GM13976 (cell line): ENCODE measurements around the gene GHR.

Source experiments
- DNase-seq: peaks from one replicate; pipeline ENCODE4 v3.0.0; 2012; ENCODE audit warnings: low spot score
- CTCF ChIP-seq: IDR thresholded peaks from 2 replicates; pipeline ENCODE4 v1.5.1; 2012; ENCODE audit warnings: borderline replicate concordance, mild to moderate bottlenecking; ENCODE audit not compliant: insufficient read depth; ENCODE audit errors: extremely low read depth, missing control alignments, control extremely low read depth
- in situ Hi-C: fragments of 300-500 bp; cut with MboI; formaldehyde crosslinking; loops from one replicate; pipeline ENCODE4 v1.12.0; 2022; ENCODE audit warnings: low sequenced_read_pairs, mixed read lengths, inconsistent platforms; ENCODE audit not compliant: unreplicated experiment

Gene GHR

GRCh38 chr5:42423285-42424165, at the start of gene GHR:
Gene GHR (plus strand): TSS chr5:42423439. CDS start chr5:42565875, 142,436 bp downstream.
- in situ Hi-C loops, result no loop called here
- TF ChIP-seq CTCF, result peak; percentile 30
- peak; percentile 61 for DNase-seq

- in situ Hi-C loops, result no loop called here
- DNase-seq, result no peak
- no peak for TF ChIP-seq CTCF
Observed at GRCh38 chr5:42374679-42375273, 48.5 kb upstream of the GHR start.

- in situ Hi-C loops, result no loop called here
- no peak for TF ChIP-seq CTCF
- no peak for DNase-seq
Observed at GRCh38 chr5:42377496-42377895, 45.7 kb upstream of the GHR start.

- no peak for TF ChIP-seq CTCF
- DNase-seq, result no peak
- in situ Hi-C loops, result no loop called here
Observed at GRCh38 chr5:42381973-42382372, 41.3 kb upstream of the GHR start.

GRCh38 chr5:42387563-42387962, 35.7 kb upstream of the GHR start:
- in situ Hi-C loops, result no loop called here
- TF ChIP-seq CTCF, result no peak
- DNase-seq, result no peak

- in situ Hi-C loops, result no loop called here
- TF ChIP-seq CTCF, result no peak
- DNase-seq, result no peak
Observed at GRCh38 chr5:42390115-42390514, 33.1 kb upstream of the GHR start.
